Muscle layer of colon (tissue), 2 donors: ENCODE data around the gene RAB23.

Experiments
- H3K27ac ChIP-seq: one replicate; pipeline ENCODE4 v1.7.0; 2013; ENCODE audit warnings: low read depth, mild to moderate bottlenecking, low read length, moderate library complexity
- H3K27me3 ChIP-seq, 2 donors: one replicate each; pipeline ENCODE4 v1.7.0; 2013; ENCODE audit warnings: low read length in 2 of 2, mild to moderate bottlenecking in 2 of 2; ENCODE audit not compliant: insufficient read depth in 2 of 2, control insufficient read depth in 1 of 2
- H3K36me3 ChIP-seq: one replicate; pipeline ENCODE4 v1.7.0; 2013; ENCODE audit warnings: mild to moderate bottlenecking, low read length; ENCODE audit not compliant: insufficient read depth
- H3K4me1 ChIP-seq: one replicate; pipeline ENCODE4 v1.7.0; 2013; ENCODE audit warnings: mild to moderate bottlenecking, low read length; ENCODE audit not compliant: insufficient read depth
- H3K4me3 ChIP-seq, 2 donors: one replicate each; pipeline ENCODE4 v1.7.0; 2013; ENCODE audit warnings: low read length in 2 of 2, low read depth in 1 of 2, mild to moderate bottlenecking in 1 of 2, moderate library complexity in 1 of 2
- H3K9ac ChIP-seq: one replicate; pipeline ENCODE4 v1.7.0; 2013; ENCODE audit warnings: low read length
- H3K9me3 ChIP-seq: one replicate; pipeline ENCODE4 v1.7.0; 2013; ENCODE audit warnings: mild to moderate bottlenecking, low read length
- donor health status: abdominal sarcoma.
- donor health status: Adenocarcinoma of cecum.

Gene RAB23

DNA sequence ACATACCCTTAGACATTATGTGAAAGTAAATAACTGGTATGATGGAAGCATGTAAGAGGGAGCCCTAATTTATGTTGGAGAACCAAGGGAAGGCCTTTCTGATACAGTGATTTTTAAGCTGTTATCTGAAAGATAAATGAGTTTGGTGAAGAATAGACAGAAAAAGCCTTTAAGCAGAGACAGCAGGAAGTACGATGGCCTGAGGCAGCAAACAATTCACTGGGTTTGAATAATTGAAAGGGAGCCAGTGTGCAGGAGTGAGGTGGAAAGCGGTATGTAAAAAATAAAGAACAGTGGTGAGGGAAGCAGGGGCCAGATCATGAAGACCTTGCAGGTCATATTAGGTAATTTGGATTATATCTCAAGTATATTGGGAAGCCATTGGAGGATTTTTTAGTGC lies 4.1 kb upstream of the RAB23 start:
- Histone ChIP-seq H3K27me3 (no peaks in the 10 kb centered on the region), H3K4me3 (no peak overlapping the region), H3K36me3 (no peaks in the 10 kb centered on the region), H3K4me1 (peaks cover 31% of the 10 kb centered on the region), H3K9me3 (no peaks in the 10 kb centered on the region), H3K9ac (no peak overlapping the region), H3K27ac (peak overlapping the region; percentile 67)

DNA sequence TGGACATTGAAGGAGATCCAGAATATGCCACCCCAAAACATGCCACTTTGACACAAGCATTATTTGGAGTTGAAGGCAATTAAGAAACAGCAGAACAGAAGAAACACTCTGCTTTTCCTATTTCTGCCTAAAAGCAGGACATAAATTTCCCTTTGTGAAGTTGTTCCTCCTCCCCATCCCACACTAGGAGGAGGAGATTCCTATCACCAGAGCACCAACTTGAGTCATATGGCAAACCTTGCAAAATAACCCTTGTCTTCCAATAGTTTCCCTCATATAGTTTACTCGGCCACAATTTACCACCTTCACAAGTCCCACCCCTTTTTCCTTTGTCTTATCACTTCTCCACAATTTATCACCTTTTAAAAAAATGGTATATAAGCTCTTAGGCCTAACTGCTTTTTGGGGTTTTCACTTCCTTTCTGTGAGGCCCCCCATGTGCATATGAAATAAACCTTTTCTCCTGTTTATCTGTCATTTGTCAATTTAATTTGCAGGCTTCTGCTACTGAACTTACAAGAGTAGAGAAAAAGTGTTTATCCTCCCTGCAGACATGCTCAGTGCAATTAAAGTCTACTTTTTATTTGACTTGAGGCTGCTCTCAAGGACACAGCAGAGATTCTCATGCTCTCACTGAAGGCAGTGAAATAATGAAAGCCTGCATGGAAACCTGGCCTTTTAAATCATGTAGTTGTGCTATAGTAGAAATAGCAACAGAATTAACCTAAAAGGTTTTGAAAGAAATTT lies 2.8 kb upstream of the RAB23 start:
- H3K27me3 ChIP-seq: no peaks in the 10 kb centered on the region
- no peak overlapping the region for H3K4me3 ChIP-seq
- peaks cover 31% of the 10 kb centered on the region for H3K4me1 ChIP-seq
- H3K27ac ChIP-seq: peak overlapping the region; percentile 67
- H3K9ac ChIP-seq: no peak overlapping the region
- no peaks in the 10 kb centered on the region for H3K36me3 ChIP-seq
- H3K9me3 ChIP-seq: no peaks in the 10 kb centered on the region

DNA sequence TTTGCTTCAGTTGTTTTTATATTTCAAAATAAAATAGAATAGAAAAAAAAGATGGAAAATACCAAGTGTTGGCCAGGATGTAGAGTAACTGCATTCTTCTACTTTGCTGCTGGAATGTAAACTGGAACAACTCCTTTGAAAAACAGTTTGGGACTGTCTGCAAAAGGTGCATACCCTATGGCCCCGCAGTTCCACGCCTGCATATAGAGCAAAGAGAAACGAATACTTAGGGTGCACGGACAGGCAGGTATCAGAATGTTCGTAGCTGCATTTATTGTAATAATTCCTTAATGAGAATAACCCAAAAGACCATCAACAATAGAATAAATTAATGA lies 603 bp upstream of the RAB23 start:
- H3K4me3 ChIP-seq: peak overlapping the region; percentile 82 to 92
- no peaks in the 10 kb centered on the region for H3K9me3 ChIP-seq
- no peaks in the 10 kb centered on the region for H3K36me3 ChIP-seq
- peaks cover 35% of the 10 kb centered on the region for H3K4me1 ChIP-seq
- no peaks in the 10 kb centered on the region for H3K27me3 ChIP-seq
- peak overlapping the region; percentile 96 for H3K27ac ChIP-seq
- H3K9ac ChIP-seq: peak overlapping the region; percentile 55

DNA sequence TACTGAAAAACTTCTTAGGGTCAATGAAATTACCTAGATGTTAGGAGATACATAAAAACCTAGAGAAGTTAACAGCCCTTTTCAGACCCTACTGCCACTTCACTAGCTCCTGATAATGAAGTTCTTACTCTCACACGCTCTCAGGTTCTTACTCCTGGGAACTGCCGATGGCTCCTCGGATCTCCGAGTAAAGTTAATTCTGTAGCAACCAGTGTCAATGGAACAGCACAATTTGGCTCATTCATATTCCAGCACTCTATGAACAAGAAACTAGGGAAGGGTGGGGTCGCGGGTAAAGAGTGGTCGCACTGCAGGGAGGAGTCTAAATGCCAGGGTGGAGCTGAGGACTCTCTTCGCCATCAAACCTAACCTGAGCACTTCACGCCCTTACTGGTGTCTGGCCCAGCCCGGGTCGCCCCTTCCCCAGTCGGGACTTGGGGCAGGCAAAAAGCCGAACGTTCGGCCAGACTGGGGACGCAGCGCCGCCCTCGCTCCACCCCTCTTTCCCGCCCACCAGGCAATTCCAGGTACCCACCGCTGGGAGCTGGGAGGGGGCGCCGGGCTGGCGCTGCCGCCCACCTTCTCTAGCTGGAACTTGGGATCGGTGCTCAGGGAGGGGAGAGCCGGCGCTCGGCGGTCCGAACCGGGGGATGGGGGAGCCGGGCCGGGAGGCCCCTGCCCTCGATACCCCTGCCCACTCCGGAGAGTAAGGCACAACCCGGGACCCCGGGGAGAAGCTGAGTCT lies 744 bp downstream of the RAB23 start:
- Histone ChIP-seq H3K36me3 (no peaks in the 10 kb centered on the region), H3K27me3 (no peaks in the 10 kb centered on the region), H3K9me3 (no peaks in the 10 kb centered on the region), H3K9ac (peak overlapping the region; percentile 72), H3K4me1 (peaks cover 32% of the 10 kb centered on the region), H3K4me3 (peak overlapping the region; percentile 82 to 92), H3K27ac (peak overlapping the region; percentile 96)

DNA sequence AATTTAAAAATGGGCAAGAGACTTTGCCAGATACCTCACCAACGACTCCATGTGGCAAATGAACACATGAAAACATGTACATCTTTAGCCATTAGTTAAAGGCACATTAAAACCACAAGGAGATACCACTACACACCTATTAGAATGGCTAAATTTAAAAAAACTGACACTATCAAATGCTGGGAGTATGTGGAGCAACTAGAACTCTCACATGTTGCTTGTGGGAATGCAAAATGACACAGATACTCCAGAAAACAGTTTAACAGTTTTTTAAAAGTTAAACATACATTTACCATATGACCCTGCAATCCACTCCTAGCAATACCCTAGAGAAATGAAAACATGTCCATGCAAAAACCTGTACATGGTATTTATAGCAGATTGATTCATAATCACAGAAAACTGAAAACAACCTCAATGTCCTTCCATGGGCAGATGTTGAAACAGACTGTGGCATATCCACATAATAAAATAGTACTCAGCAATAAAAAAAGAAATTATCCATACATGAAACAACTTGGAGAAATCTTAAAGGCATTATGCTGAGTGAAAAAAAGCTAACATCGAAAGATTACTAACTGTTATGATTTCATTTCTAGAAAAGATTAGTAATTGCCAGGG lies 1.9 kb downstream of the RAB23 start:
- Histone ChIP-seq H3K27me3 (no peaks in the 10 kb centered on the region), H3K4me1 (peaks cover 22% of the 10 kb centered on the region), H3K9ac (no peak overlapping the region), H3K27ac (no peak overlapping the region), H3K36me3 (no peaks in the 10 kb centered on the region), H3K9me3 (no peaks in the 10 kb centered on the region), H3K4me3 (peak overlapping the region in 1 of 2 donors; percentile 46)

DNA sequence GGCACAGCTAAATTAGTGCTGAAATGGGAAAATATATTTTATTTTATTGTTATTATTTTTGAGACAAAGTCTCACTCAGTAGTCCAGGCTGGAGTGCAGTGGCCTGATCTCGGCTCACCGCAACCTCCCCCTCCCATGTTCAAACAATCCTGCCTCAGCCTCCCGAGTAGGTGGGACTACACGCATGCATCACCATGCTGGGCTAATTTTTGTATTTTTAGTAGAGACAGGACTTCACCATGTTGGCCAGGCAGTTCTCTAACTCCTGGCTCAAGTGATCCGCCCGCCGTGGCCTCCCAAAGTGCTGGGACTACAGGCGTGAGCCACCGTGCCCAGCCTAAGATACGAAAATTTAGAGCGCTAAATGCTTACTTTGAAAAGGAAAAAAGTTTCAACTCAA lies 4.8 kb downstream of the RAB23 start:
- no peak overlapping the region for H3K9ac ChIP-seq
- H3K27ac ChIP-seq: peak overlapping the region; percentile 43
- H3K4me1 ChIP-seq: peaks cover 14% of the 10 kb centered on the region
- no peak overlapping the region for H3K4me3 ChIP-seq
- no peaks in the 10 kb centered on the region for H3K9me3 ChIP-seq
- H3K27me3 ChIP-seq: no peaks in the 10 kb centered on the region
- H3K36me3 ChIP-seq: no peaks in the 10 kb centered on the region

DNA sequence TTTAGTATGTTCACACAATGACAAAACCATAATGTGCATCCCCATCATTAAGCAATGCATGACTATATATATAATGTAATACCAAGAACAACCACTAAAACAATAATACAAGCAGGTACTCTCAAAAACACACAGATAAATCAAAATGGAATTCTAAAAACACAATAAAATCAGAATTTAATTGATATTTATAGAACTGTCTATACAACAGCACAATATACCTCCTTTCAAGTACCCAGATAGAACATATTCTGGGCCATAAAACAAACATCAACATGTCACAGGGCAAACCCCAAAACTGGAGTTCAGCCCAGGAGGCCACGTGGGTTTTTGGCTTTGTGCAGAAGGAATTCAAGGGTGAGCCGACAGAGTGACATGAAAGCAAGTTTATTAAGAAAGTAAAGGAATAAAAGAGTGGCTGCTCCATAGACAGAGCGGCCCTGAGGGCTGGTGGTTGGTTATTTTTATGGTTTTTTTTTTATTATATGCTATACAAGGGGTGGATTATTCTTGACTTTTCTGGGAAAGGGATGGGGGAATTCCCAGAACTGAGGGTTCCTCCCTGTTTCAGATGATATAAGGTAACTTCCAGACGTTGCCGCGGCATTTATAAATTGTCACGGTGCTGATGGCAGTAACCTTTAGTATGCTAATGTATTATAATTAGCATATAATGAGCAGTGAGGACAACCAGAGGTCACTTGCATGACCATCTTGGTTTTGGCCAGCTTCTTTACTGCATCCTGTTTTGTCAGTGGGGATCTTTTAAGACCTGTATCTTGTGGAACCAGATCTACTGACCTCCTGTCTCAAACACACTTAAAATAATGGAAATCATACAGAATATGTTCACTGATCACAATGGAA lies 5.6 kb downstream of the RAB23 start:
- no peak overlapping the region for H3K9ac ChIP-seq
- no peaks in the 10 kb centered on the region for H3K27me3 ChIP-seq
- peak overlapping the region; percentile 76 for H3K27ac ChIP-seq
- no peaks in the 10 kb centered on the region for H3K36me3 ChIP-seq
- H3K9me3 ChIP-seq: no peaks in the 10 kb centered on the region
- peaks cover 22% of the 10 kb centered on the region for H3K4me1 ChIP-seq
- peak overlapping the region in 1 of 2 donors; percentile 33 for H3K4me3 ChIP-seq

DNA sequence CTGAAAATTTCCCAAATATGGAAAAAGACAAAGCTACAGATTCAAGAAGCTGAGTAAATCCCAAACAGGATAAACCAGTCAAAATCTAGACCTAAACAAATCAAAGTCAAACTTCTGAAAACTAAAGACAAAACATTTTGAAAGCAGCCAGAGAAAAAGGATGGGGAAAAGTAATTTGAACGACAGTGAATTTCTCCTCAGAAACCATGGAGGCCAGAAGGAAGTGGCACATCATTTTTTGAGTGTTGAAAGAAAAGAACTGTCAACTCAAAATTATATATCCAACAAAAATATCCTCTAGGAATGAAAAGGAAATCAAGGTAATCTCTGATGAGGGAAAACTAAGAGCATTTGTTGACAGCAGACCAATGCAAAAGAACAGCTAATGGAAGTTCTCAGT lies 6.8 kb downstream of the RAB23 start:
- H3K4me3 ChIP-seq: no peak overlapping the region
- no peaks in the 10 kb centered on the region for H3K27me3 ChIP-seq
- no peaks in the 10 kb centered on the region for H3K9me3 ChIP-seq
- no peak overlapping the region for H3K27ac ChIP-seq
- no peak overlapping the region for H3K9ac ChIP-seq
- peaks cover 28% of the 10 kb centered on the region for H3K4me1 ChIP-seq
- no peaks in the 10 kb centered on the region for H3K36me3 ChIP-seq

DNA sequence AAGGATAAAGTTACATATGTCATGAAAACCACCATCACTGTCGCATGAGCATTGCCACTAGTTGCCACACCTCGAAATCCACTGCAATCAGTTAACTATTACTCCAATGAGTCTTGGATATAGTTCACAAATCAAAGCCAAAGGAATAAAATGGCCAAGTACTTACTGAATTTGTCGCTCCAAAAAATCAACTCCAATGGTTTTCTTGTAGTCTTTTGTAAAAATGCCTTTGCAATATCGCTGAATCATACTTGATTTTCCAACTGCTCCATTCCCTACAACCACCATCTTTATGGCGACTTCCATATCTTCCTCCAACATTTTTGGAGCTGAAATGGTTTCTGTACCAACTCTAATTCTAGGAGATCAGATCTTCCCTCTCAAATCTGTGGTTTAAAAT lies 12.0 kb downstream of the RAB23 start:
- no peaks in the 10 kb centered on the region for H3K27me3 ChIP-seq
- no peak overlapping the region for H3K4me3 ChIP-seq
- H3K9me3 ChIP-seq: no peaks in the 10 kb centered on the region
- peaks cover 5% of the 10 kb centered on the region for H3K36me3 ChIP-seq
- peaks cover 54% of the 10 kb centered on the region for H3K4me1 ChIP-seq
- peak overlapping the region; percentile 50 for H3K27ac ChIP-seq
- H3K9ac ChIP-seq: no peak overlapping the region

DNA sequence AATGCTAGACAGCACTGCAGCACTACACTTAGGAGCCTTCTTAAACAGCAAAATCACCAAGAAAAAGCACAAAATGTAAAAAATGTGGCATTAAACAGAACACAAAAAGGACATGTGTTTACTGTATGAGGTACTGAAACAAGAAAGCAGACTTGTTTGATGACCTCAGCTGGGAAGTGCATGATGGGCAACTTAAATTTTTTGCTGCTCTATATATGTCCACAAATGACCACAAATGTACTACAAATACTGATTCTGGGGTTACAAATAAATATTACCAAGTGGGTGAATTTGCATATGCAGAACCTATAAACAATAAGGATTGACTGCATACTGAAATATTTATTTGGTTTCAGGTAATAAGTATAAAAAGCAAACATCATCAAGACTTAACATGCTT lies 13.1 kb downstream of the RAB23 start:
- no peak overlapping the region for H3K9ac ChIP-seq
- no peaks in the 10 kb centered on the region for H3K9me3 ChIP-seq
- H3K27ac ChIP-seq: peak overlapping the region; percentile 19
- H3K4me3 ChIP-seq: no peak overlapping the region
- H3K27me3 ChIP-seq: no peaks in the 10 kb centered on the region
- H3K36me3 ChIP-seq: peaks cover 5% of the 10 kb centered on the region
- peaks cover 47% of the 10 kb centered on the region for H3K4me1 ChIP-seq

DNA sequence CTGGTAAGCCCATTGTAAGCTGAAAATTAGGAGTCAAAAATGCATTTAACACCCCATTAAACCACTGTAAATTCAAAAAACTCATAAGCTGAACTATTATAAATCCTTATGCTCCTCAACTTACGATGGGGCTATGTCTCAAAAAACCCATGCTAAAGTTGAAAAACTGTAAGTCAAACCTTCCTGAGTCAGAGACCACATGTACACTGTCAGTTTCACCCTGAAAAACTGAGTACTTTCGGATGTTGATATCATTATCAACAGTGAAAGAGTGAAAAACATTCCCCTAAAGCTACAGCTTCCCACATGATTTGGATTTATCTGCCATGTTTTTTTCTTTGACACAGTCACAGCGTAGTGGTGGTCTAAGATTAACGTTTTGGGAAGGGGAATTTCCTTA lies 14.2 kb downstream of the RAB23 start:
- H3K27ac ChIP-seq: no peak overlapping the region
- H3K27me3 ChIP-seq: no peaks in the 10 kb centered on the region
- no peak overlapping the region for H3K9ac ChIP-seq

More for the DNA sequence above, 14.2 kb downstream of the RAB23 start:
- no peak overlapping the region for H3K4me3 ChIP-seq
- H3K4me1 ChIP-seq: peaks cover 44% of the 10 kb centered on the region
- H3K36me3 ChIP-seq: peaks cover 5% of the 10 kb centered on the region
- no peaks in the 10 kb centered on the region for H3K9me3 ChIP-seq
